GM12865 (cell line): ENCODE data around the gene PNPLA2.

Source experiments
- DNase-seq: peaks from one replicate; pipeline ENCODE4 v3.0.0; 2010; ENCODE audit warnings: low read depth
- H3K4me3 ChIP-seq: 2 replicates; pipeline ENCODE4 v1.5.1; 2011; ENCODE audit warnings: mild to moderate bottlenecking, low read depth, low read length, control low read depth
- TF ChIP-seq, protein P1 (sequence below): IDR thresholded peaks from 2 replicates; pipeline ENCODE4 v1.5.1; 2011; ENCODE audit warnings: low read length, control low read depth, low read depth, inconsistent platforms; ENCODE audit not compliant: insufficient read depth; ENCODE audit errors: missing control alignments

PNPLA2 gene

DNA sequence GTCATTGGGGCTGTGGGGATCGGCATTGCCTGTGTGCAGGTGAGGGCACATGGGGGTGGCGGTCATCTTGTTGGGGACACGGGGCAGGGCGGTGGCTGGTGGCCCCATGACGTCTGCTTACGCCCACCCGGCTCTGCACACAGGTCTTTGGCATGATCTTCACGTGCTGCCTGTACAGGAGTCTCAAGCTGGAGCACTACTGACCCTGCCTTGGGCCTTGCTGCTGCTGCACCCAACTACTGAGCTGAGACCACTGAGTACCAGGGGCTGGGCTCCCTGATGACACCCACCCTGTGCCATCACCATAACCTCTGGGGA is 19.2 kb downstream of the PNPLA2 start:
- no peak overlapping the region for H3K4me3 ChIP-seq
- TF ChIP-seq, protein P1, sequence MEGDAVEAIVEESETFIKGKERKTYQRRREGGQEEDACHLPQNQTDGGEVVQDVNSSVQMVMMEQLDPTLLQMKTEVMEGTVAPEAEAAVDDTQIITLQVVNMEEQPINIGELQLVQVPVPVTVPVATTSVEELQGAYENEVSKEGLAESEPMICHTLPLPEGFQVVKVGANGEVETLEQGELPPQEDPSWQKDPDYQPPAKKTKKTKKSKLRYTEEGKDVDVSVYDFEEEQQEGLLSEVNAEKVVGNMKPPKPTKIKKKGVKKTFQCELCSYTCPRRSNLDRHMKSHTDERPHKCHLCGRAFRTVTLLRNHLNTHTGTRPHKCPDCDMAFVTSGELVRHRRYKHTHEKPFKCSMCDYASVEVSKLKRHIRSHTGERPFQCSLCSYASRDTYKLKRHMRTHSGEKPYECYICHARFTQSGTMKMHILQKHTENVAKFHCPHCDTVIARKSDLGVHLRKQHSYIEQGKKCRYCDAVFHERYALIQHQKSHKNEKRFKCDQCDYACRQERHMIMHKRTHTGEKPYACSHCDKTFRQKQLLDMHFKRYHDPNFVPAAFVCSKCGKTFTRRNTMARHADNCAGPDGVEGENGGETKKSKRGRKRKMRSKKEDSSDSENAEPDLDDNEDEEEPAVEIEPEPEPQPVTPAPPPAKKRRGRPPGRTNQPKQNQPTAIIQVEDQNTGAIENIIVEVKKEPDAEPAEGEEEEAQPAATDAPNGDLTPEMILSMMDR = no peak
- DNase-seq = no peak

DNA sequence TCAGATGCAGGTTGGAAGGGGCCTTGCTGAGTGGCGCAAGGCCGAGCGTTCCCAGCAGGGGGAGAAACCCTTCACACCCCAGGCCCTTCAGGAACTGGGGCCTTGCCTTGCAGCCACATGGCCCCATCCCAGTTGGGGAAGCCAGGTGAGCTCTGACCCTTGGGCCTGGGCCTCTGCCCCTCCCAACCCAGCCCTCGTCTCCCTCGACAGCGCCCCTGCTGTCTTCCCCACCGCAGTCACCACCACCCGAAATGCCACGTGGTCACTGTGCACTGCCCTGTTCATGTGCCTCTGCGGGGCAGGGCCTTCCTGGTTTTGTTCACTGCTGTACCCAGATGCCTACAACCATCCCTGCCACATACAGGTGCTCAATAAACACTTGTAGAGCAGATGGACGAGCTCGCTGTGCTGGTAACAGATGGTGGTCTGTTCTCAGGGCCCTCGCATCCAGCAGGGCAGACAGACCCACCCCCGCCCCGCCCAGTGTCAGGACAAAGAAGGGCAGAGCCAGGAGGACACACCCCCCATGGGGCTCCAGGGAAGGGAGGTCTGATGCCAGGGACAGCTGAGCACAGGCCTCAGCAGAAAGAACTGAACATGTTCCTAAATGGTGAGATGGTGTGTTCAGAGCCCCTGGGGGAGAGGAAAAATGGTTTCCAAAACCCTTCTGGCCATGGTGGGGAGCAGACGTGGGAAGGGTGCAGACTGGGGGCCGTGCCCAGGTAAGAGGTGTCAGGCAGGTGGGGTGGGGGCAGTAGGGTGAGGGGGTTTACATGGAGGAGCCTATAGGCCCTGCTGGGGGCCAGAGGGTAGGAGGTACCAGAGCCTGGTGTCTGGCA is 19.9 kb downstream of the PNPLA2 start:
- DNase-seq = no peak
- TF ChIP-seq, protein P1 = peak; percentile 14
- H3K4me3 ChIP-seq = no peak overlapping the region

DNA sequence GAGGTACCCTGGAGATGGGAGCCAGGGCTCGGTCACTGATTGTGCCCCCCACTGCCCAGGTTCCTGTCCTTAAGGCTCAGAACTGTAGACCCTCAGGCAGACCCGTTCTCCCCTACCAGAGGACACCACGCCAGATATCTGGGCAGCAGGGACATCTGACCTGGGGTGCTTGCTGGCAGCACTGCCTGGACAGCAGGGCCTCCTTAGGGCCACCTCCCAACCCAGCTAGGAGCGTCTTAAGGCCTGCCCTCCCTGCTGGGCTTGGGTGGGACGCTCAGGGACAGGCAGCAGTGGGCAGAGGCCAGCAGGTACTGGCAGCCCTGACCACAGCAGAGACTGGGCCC is 20.5 kb downstream of the PNPLA2 start:
- no peak for DNase-seq
- TF ChIP-seq, protein P1 = no peak
- no peak overlapping the region for H3K4me3 ChIP-seq

DNA sequence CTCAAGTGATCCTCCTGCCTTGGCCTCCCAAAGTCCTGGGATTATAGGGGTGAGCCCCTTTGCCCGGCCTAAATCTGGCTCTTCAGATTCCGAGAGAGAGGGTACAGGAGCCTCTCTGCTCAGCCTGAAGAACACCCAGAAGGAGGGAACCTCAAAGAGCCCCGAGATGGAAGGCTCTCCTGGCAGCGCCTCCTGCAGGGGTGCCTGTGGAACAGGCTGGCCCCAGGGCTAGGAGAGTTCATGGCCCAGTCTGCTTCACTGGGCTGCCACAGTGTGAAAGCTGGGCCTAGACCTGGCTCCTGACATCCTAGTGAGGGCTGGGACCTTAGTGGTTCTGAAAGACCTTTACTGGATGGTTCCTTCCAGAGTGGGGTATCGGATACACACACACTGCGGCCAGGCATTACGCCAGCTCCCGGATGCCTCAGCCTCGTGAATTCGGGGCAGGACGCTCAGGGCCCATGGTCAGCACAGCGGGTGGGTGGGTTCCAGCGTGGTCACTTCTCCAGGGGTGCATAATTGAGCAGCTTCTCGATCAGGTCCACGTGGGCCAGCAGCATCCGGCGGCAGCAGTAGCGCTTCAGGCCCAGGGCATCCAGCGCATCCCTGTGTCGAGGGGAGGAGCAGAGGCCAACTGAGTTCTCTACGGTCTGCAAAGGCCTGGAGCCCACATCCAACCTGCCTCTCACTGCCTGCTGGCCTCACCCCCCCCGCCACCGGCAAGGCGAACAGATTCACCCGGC is 21.3 kb downstream of the PNPLA2 start:
- DNase-seq = no peak
- H3K4me3 ChIP-seq = no peak overlapping the region
- TF ChIP-seq, protein P1 = peak; percentile 32

DNA sequence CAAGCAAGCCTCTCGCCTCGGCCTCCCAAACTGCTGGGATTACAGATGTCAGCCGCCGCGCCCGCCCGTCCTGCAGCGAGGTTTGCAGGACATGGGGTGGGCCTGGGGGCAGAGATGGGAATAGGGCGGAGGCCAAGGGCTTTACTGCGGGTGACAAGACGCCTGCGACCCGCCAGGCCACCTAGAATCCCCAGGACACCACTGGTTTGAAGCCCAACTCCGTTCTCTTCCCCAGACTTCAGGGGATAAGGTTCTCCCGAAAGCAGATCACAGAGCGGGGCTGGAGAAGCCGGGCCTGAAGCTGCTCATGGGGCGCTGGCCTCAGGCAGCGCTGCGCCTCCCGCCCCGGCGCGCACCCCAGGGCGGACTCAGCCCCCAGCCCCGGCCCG is 23.3 kb downstream of the PNPLA2 start:
- no peak for DNase-seq
- TF ChIP-seq, protein P1 = no peak
- H3K4me3 ChIP-seq = peak overlapping the region; percentile 98

DNA sequence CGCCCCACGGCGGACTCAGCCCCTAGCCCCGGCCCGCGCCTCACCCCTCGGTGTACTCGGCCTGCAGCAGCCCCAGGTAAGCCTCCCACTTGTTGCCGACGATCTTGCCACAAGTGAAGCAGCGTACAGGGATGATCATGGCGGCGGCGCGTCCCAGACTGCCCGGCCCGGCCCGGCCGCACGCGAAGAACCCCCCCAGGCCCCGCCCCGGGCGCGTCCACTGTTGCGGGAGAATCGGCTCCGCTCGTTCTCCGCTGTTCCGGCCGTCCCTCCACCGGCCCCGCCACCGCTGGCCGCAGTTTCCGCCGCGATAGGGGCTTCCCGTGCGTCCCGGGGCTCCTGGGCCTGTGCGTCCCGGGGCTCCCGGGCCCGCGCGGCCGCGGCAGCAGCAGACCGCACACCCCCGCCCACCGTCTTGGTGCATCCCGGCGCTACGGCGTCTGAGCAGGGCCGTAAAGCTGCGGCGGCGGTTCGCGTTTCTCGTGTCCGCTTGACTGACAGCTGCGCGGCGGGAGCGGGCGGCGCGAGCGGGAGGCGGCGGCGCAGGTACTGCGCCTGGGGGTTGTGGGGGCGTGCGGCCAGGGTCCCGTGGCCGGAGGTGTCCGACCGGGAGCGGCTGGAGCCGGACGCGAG is 23.8 kb downstream of the PNPLA2 start, which contains the start of the genes POLR2L and TSPAN4:
Gene POLR2L, minus strand, starts transcription at position 160 of the 633 bp plus-strand sequence. Its CDS starts 21 bp downstream, at position 139.
Gene TSPAN4, plus strand, starts transcription at position 483 of the 633 bp plus-strand sequence. CDS start 7,453 bp downstream, outside the sequence.
- peak within 1 kb of the TSS; percentile 98 for H3K4me3 ChIP-seq
- peak; percentile 96 for DNase-seq
- TF ChIP-seq, protein P1 = no peak
